ENCODE measurements around the gene TUBA1C.
"Not testable (repeated sequence)": the region's sequence is repeated elsewhere in the genome, so short reads cannot be mapped to it uniquely, and the experiment has no call there.

Gene TUBA1C

GRCh38 chr12:49320411-49321103, 55.7 kb downstream of the TUBA1C start:
- DNase-seq, result not testable (repeated sequence)

DNA sequence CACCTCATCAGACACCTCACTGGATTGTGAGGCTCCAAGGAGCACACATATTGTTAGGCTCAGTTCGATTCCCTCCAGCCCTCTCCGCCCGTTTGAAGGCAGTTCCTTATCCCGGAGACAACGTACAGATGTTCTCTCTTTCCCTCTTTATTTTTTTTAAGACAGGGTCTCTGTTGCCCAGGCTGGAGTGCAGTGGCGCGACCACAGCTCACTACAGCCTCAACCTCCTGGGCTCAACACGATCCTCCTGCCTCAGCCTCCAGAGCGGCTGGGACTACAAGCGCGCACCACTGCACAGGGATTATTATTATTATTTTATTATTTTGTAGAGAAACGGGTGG, 57.5 kb downstream of the TUBA1C start:
- no peak for DNase-seq

DNA sequence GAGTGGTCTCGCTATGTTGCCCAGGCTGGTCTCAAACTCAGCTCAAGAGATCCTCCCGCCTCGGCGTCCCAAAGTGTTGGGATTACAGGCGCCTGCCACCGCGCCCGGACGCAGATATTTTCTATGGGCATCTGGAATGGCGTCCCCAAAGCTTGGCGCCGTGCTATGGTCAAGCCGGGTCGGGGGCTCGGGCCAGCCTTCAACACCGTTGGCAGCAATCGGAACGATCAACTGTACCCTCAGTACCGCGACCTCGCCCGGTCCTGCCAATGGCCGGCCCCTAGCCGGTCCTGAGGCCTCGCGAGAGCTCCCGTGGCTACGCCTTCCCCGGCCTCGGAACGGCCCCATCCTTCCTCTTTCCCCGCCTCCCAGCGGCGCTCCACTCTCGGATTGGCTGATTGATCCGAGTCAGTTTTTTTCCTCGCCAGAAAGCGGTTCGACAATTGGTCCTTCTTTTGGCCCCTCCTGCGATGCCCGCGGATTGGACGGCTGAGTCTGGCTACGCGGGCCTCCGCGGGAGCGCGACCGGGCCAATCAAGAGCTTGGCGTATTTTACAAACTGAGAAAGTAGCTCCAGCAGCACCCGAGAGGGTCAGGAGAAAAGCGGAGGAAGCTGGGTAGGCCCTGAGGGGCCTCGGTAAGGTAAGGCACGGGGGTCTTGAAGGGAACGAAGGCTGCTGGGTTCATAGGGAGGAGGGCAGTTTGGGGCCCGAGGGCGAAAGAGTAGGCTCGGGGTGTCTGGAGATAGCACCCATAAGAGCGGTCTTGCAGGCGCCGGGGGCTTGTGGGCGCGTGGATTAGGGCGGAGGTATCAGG, 58.0 kb downstream of the TUBA1C start, which contains the start of gene TROAP:
Gene TROAP, plus strand, starts transcription at position 548 of the 816 bp plus-strand sequence. CDS start 354 bp downstream, outside the sequence.
- DNase-seq, result peak; percentile 90 to 97

- DNase-seq, result no peak
Measured at GRCh38 chr12:49323524-49324097, 58.7 kb downstream of the TUBA1C start.
